ENCODE data around the gene SIN3B. TPM values are rescaled to one million over a fixed set of nuclear protein-coding genes. Genes with fewer than 3 reads are reported as not detected.

SIN3B gene
- total RNA-seq, 1 donor from 2014 or later = 34.6 TPM

- FAIRE-seq = no peak
These were observed 8.1 kb upstream of the SIN3B start for GRCh38 chr19:16821081-16821480.

GRCh38 chr19:16822648-16823047 lies 6.5 kb upstream of the SIN3B start:
- no peak for FAIRE-seq
- DNase-seq (ENCODE audit: low spot score in 2 of 2) = no peak

More at GRCh38 chr19:16821081-16821480, 8.1 kb upstream of the SIN3B start:
- DNase-seq (ENCODE audit: low spot score in 2 of 2) = no peak

GRCh38 chr19:16824658-16825311 lies 4.4 kb upstream of the SIN3B start:
- FAIRE-seq (no peak), DNase-seq (ENCODE audit: low spot score in 2 of 2) (no peak)

- DNase-seq (ENCODE audit: low spot score in 2 of 2) (no peak), FAIRE-seq (no peak)
These were observed 3.7 kb upstream of the SIN3B start for GRCh38 chr19:16825312-16826052.

GRCh38 chr19:16829822-16830289 lies 658 bp downstream of the SIN3B start:
- no peak for FAIRE-seq
- no peak for DNase-seq (ENCODE audit: low spot score in 2 of 2)

GRCh38 chr19:16830679-16831078 lies 1.5 kb downstream of the SIN3B start:
- no peak for FAIRE-seq
- no peak for DNase-seq (ENCODE audit: low spot score in 2 of 2)

- FAIRE-seq (no peak), DNase-seq (ENCODE audit: low spot score in 2 of 2) (no peak)
These were observed 2.3 kb downstream of the SIN3B start for GRCh38 chr19:16831531-16831930.

- FAIRE-seq (no peak), DNase-seq (ENCODE audit: low spot score in 2 of 2) (no peak)
These were observed 5.5 kb downstream of the SIN3B start for GRCh38 chr19:16834747-16835146.

- no peak for FAIRE-seq
- DNase-seq (ENCODE audit: low spot score in 2 of 2) = no peak
These were observed 7.2 kb downstream of the SIN3B start for GRCh38 chr19:16836115-16837034.

GRCh38 chr19:16837035-16837362 lies 7.8 kb downstream of the SIN3B start:
- no peak for FAIRE-seq

GRCh38 chr19:16841391-16841926 lies 12.3 kb downstream of the SIN3B start:
- FAIRE-seq (no peak), DNase-seq (ENCODE audit: low spot score in 2 of 2) (no peak)

More at GRCh38 chr19:16837035-16837362, 7.8 kb downstream of the SIN3B start:
- no peak for DNase-seq (ENCODE audit: low spot score in 2 of 2)

GRCh38 chr19:16846901-16847300 lies 17.7 kb downstream of the SIN3B start:
- no peak for DNase-seq (ENCODE audit: low spot score in 2 of 2)
- FAIRE-seq = no peak

- DNase-seq (ENCODE audit: low spot score in 2 of 2) = no peak
These were observed 18.2 kb downstream of the SIN3B start for GRCh38 chr19:16847430-16847829.

GRCh38 chr19:16849168-16849567 lies 20.0 kb downstream of the SIN3B start:
- FAIRE-seq (no peak), DNase-seq (ENCODE audit: low spot score in 2 of 2) (no peak)

More at GRCh38 chr19:16847430-16847829, 18.2 kb downstream of the SIN3B start:
- no peak for FAIRE-seq

GRCh38 chr19:16850133-16850532 lies 20.9 kb downstream of the SIN3B start:
- FAIRE-seq (no peak), DNase-seq (ENCODE audit: low spot score in 2 of 2) (no peak)

- DNase-seq (ENCODE audit: low spot score in 2 of 2) (no peak), FAIRE-seq (no peak)
These were observed 22.0 kb downstream of the SIN3B start for GRCh38 chr19:16851031-16851712.

- no peak for DNase-seq (ENCODE audit: low spot score in 2 of 2)
These were observed 23.9 kb downstream of the SIN3B start for GRCh38 chr19:16853066-16853465.

GRCh38 chr19:16856091-16856490 lies 26.9 kb downstream of the SIN3B start:
- FAIRE-seq = no peak
- no peak for DNase-seq (ENCODE audit: low spot score in 2 of 2)

More at GRCh38 chr19:16853066-16853465, 23.9 kb downstream of the SIN3B start:
- no peak for FAIRE-seq

GRCh38 chr19:16859626-16860025 lies 30.4 kb downstream of the SIN3B start:
- DNase-seq (ENCODE audit: low spot score in 2 of 2) = no peak
- FAIRE-seq = no peak

- no peak for FAIRE-seq
- DNase-seq (ENCODE audit: low spot score in 2 of 2) = no peak
These were observed 30.9 kb downstream of the SIN3B start for GRCh38 chr19:16860118-16860517.

Measured in frontal cortex (tissue), 4 donors.